Neutrophil (primary cell): ENCODE data around the gene LSM4.

Experiments used
- H3K27ac ChIP-seq: fragments of 200-600 bp; sonication (generic); 2 replicates; pipeline ENCODE4 v1.5.1; 2016; ENCODE audit warnings: mild to moderate bottlenecking, moderate library complexity
- H3K27me3 ChIP-seq: fragments of 200-600 bp; sonication (generic); 2 replicates; pipeline ENCODE4 v1.6.0; 2016; ENCODE audit warnings: mild to moderate bottlenecking
- H3K36me3 ChIP-seq: fragments of 200-600 bp; sonication (generic); 2 replicates; pipeline ENCODE4 v1.5.1; 2017
- H3K4me1 ChIP-seq, 2 experiments: fragments of 200-600 bp in 1 of 2; sonication (generic) in 1 of 2; 1 replicate in 1 of 2; 2 replicates in 1 of 2; pipeline versions ENCODE4 v1.5.1 to v1.6.1; 2013 to 2016; ENCODE audit warnings: low read depth in 1 of 2, low read length in 1 of 2, mild to moderate bottlenecking in 1 of 2, moderate library complexity in 1 of 2; ENCODE audit not compliant: control insufficient read depth in 1 of 2, insufficient read depth in 1 of 2
- H3K4me3 ChIP-seq, 2 experiments: fragments of 200-600 bp in 1 of 2; sonication (generic) in 1 of 2; 1 replicate in 1 of 2; 2 replicates in 1 of 2; pipeline ENCODE4 v1.5.1; 2013 to 2016; ENCODE audit warnings: low read depth in 1 of 2, low read length in 1 of 2, mild to moderate bottlenecking in 1 of 2, moderate library complexity in 1 of 2
- H3K9me3 ChIP-seq: fragments of 200-600 bp; sonication (generic); 2 replicates; pipeline ENCODE4 v1.5.1; 2016
- CTCF ChIP-seq: fragments of 200-600 bp; sonication (generic); IDR thresholded peaks from 2 replicates; pipeline ENCODE4 v1.5.1; 2016; ENCODE audit warnings: antibody characterized with exemption

LSM4 gene

GRCh38 chr19:18292810-18293641, 29.9 kb downstream of the LSM4 start:
- no peak for TF ChIP-seq CTCF
- Histone ChIP-seq H3K4me3 (peak overlapping the region; percentile 81 to 92), H3K36me3 (no peaks in the 10 kb centered on the region), H3K27ac (peak overlapping the region; percentile 93), H3K27me3 (peaks cover 11% of the 10 kb centered on the region), H3K9me3 (no peaks in the 10 kb centered on the region), H3K4me1 (peaks cover 19 to 20% of the 10 kb centered on the region in 2 experiments)

- no peak for TF ChIP-seq CTCF
- H3K4me3 ChIP-seq: peak overlapping the region; percentile 81 to 92
- H3K27me3 ChIP-seq: peaks cover 11% of the 10 kb centered on the region
- peaks cover 19 to 20% of the 10 kb centered on the region in 2 experiments for H3K4me1 ChIP-seq
- H3K36me3 ChIP-seq: no peaks in the 10 kb centered on the region
- peak overlapping the region; percentile 93 for H3K27ac ChIP-seq
- no peaks in the 10 kb centered on the region for H3K9me3 ChIP-seq
Observed at GRCh38 chr19:18292462-18292809, 30.4 kb downstream of the LSM4 start.

- no peak for TF ChIP-seq CTCF
- peaks cover 19 to 20% of the 10 kb centered on the region in 2 experiments for H3K4me1 ChIP-seq
- H3K9me3 ChIP-seq: no peaks in the 10 kb centered on the region
- no peaks in the 10 kb centered on the region for H3K36me3 ChIP-seq
- peak overlapping the region; percentile 81 to 92 for H3K4me3 ChIP-seq
- H3K27ac ChIP-seq: peak overlapping the region; percentile 93
- peaks cover 11% of the 10 kb centered on the region for H3K27me3 ChIP-seq
Observed at GRCh38 chr19:18291590-18292461, 31.1 kb downstream of the LSM4 start.

- H3K4me3 ChIP-seq: peak overlapping the region; percentile 81 to 92
- H3K27ac ChIP-seq: peak overlapping the region; percentile 93
- no peaks in the 10 kb centered on the region for H3K9me3 ChIP-seq
- H3K27me3 ChIP-seq: peaks cover 11% of the 10 kb centered on the region
- no peaks in the 10 kb centered on the region for H3K36me3 ChIP-seq
- no peak for TF ChIP-seq CTCF
- peaks cover 19 to 20% of the 10 kb centered on the region in 2 experiments for H3K4me1 ChIP-seq
Observed at GRCh38 chr19:18291019-18291524, 31.8 kb downstream of the LSM4 start.

GRCh38 chr19:18290302-18291018, 32.4 kb downstream of the LSM4 start:
- H3K36me3 ChIP-seq: no peaks in the 10 kb centered on the region
- H3K9me3 ChIP-seq: no peaks in the 10 kb centered on the region
- no peak for TF ChIP-seq CTCF
- H3K27me3 ChIP-seq: peaks cover 11% of the 10 kb centered on the region
- H3K4me1 ChIP-seq: peaks cover 19 to 20% of the 10 kb centered on the region in 2 experiments
- peak overlapping the region in 1 of 2 experiments; percentile 81 for H3K4me3 ChIP-seq
- peak overlapping the region; percentile 93 for H3K27ac ChIP-seq
